Measurements from ENCODE around the gene EVA1C.

DNA sequence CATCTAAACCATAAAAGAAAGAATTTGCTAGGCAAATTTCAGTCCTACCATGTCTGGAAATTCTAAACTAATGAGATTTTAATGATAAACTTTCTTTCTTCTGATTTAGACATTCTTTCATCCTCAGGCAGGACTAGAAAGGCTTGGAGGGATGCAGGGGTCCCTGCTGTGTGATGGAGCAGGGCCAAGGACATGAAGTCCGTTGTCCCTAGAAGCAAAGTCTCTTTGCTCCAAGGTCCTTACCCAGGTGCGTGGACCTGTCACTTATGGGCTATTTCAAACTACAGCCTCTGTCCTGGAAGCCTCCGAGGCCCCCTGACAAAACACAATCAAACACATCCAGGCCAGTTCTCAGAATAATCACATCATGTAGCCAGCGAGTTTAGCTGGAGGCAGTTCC is 46.3 kb upstream of the EVA1C start:
- TF ChIP-seq, protein P1, sequence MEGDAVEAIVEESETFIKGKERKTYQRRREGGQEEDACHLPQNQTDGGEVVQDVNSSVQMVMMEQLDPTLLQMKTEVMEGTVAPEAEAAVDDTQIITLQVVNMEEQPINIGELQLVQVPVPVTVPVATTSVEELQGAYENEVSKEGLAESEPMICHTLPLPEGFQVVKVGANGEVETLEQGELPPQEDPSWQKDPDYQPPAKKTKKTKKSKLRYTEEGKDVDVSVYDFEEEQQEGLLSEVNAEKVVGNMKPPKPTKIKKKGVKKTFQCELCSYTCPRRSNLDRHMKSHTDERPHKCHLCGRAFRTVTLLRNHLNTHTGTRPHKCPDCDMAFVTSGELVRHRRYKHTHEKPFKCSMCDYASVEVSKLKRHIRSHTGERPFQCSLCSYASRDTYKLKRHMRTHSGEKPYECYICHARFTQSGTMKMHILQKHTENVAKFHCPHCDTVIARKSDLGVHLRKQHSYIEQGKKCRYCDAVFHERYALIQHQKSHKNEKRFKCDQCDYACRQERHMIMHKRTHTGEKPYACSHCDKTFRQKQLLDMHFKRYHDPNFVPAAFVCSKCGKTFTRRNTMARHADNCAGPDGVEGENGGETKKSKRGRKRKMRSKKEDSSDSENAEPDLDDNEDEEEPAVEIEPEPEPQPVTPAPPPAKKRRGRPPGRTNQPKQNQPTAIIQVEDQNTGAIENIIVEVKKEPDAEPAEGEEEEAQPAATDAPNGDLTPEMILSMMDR (conservative IDR thresholded peaks at IDR 0.05 in 1 of 2, IDR thresholded peaks at IDR 0.05 in 1 of 2; ENCODE audit: low read depth in 1 of 2, low read length in 2 of 2): no peak
- TF ChIP-seq EZH2 (IDR thresholded peaks at IDR 0.05; ENCODE audit: low read length, missing control alignments): no peak
